Measurements from ENCODE around the gene TRAF7.
"Not testable (repeated sequence)": the region's sequence is repeated elsewhere in the genome, so short reads cannot be mapped to it uniquely, and the experiment has no call there.

DNA sequence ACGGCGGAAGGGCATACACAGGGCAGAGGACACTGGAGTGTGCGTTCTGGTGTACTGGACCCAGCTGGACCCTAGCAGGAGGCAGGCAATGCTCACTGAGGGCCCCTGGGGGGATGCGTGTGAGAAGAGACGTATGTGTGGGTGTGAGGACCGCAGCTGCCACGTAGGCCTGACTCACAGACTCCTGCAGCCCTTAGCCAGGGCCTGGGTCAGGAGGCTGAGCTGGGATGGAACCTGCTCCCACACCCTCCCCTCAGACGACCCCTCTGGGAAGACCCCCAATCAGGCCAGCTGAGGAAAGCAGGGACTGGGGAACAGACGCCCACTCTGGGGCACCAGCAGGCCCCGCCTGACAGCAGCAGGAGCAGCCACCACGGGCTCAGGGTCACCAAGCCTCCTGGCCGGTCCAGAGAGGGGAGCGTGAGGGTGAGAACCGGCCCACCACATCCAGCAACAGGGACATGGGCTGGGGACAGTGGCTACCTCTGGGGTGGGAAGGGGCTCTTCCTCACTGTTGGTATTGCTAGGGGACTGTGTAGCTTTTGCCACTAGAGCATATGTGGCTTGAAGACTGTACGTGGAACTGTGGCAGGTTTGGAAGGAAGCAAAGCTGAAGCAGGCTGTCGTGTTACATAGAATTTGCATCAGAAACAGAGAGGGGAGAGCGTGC is 48.3 kb upstream of the TRAF7 start:
- not testable (repeated sequence) for TF ChIP-seq NR3C1 (CRISPR knock-in tag; IDR thresholded peaks at IDR 0.05); MAZ (IDR thresholded peaks at IDR 0.05; ENCODE audit: borderline replicate concordance, low read depth, low read length); MAZ (CRISPR knock-in tag; IDR thresholded peaks at IDR 0.05; ENCODE audit: low read depth); ZFYVE20 (CRISPR knock-in tag; IDR thresholded peaks at IDR 0.05; ENCODE audit: borderline replicate concordance, low read depth); ZFP36 (IDR thresholded peaks at IDR 0.05; ENCODE audit: borderline replicate concordance, low read depth, low read length, partially characterized antibody); PHF20 (CRISPR knock-in tag; IDR thresholded peaks at IDR 0.05); ZNF543 (CRISPR knock-in tag; IDR thresholded peaks at IDR 0.05); ZNF644 (CRISPR knock-in tag; IDR thresholded peaks at IDR 0.05; ENCODE audit: low read depth); SIN3A (IDR thresholded peaks at IDR 0.05; ENCODE audit: borderline replicate concordance, low read depth, low read length)
- TF ChIP-seq, protein P1, sequence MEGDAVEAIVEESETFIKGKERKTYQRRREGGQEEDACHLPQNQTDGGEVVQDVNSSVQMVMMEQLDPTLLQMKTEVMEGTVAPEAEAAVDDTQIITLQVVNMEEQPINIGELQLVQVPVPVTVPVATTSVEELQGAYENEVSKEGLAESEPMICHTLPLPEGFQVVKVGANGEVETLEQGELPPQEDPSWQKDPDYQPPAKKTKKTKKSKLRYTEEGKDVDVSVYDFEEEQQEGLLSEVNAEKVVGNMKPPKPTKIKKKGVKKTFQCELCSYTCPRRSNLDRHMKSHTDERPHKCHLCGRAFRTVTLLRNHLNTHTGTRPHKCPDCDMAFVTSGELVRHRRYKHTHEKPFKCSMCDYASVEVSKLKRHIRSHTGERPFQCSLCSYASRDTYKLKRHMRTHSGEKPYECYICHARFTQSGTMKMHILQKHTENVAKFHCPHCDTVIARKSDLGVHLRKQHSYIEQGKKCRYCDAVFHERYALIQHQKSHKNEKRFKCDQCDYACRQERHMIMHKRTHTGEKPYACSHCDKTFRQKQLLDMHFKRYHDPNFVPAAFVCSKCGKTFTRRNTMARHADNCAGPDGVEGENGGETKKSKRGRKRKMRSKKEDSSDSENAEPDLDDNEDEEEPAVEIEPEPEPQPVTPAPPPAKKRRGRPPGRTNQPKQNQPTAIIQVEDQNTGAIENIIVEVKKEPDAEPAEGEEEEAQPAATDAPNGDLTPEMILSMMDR (CRISPR knock-in tag; IDR thresholded peaks at IDR 0.05): not testable (repeated sequence)
